ENCODE measurements around the gene KCNH1.

The KCNH1 gene

GRCh38 chr1:210992837-210993236, 141.1 kb downstream of the KCNH1 start:
- DNase-seq: no peak

GRCh38 chr1:210989905-210990304, 144.0 kb downstream of the KCNH1 start:
- DNase-seq: no peak

GRCh38 chr1:210981490-210981889, 152.5 kb downstream of the KCNH1 start:
- DNase-seq: no peak

DNA sequence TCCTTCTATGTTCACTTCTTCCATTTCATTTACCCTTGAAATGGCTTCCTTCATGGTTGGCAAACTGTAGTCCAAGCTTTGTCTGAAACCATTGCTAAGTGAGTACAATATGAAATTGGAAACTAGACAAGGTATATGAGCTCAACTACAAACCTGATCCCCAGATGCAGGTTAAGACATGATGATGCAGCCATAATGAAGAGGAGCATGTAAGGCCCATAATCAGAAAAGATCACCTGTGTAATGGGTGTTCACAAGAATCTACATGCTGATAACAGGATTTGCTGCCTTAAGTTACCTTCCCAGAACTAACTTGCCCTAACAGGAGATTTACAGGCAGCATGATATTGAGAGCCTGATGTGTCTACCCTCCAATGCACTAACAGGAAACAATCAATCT, 153.9 kb downstream of the KCNH1 start:
- no peak for DNase-seq

DNA sequence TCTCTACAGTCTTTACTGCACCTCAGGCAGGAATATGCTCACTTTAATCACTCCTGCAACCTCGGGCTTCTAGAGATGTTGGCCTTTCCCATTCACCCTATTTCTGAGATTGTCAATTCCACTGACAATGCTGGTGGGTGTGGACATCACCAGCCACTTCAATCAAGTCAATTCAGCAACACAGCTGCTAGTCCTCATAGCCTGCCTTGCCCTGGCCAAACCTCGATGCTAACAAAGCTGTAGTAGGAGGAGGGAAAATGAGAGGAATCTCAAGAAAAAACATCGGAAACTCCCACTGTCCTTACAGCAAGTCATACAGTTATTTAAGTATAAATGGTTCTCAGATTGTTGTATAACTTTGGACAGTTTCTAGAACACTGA, 155.0 kb downstream of the KCNH1 start:
- no peak for DNase-seq

DNA sequence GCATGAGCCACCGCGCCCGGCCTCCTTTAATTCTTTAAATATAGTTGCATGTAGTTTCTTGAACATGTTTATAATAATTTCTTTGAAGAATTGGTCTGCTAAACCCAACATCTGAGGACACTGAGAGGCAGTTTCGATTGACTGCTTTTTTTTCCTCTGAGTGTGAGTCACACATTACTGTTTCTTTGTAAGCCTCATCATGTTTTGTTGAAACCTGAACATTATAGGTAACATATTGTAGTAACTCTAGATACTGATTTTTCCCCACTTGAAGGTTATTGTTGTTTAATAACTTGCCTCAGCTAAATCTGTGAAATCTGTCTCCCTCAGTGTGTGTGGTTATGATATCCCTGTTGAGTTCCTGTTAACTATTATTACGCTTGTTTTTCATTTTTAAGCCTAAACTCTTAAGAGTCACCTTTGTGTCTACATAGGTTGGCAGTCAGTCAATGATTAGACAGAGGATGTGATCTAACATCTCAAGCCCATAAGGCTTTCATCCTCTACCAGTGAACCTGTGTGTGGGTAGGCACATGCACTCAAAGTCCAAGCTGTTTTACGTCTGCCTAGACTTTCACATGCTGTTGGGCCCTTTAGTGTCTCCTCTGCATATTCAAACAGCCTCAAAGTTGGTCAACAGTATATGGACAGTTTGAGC, 155.5 kb downstream of the KCNH1 start:
- peak; percentile 22 for DNase-seq

GRCh38 chr1:210951279-210951678, 182.7 kb downstream of the KCNH1 start:
- no peak for DNase-seq

GRCh38 chr1:210949940-210950546, 183.9 kb downstream of the KCNH1 start:
- DNase-seq: peak; percentile 79

DNA sequence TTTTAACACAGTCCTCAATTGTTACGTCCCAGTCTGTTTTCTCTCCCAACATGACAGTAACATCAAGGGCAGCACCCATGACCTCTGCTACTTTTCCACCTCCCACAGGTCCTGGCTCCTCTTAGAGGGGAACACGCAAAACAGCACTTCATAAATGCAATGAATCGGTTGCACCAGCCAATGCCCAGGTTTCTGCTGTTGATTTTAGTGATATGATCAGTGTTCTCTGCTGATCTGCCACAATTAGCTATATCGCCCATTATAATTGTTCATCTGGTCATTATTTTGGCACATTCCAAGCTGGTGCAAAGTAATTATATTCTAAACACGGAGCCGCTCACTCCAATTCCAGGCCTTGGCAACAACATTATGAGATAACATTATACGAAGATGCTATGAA, 184.5 kb downstream of the KCNH1 start:
- DNase-seq: no peak

GRCh38 chr1:210949039-210949438, 184.9 kb downstream of the KCNH1 start:
- DNase-seq: peak; percentile 19

GRCh38 chr1:210944252-210944651, 189.7 kb downstream of the KCNH1 start:
- DNase-seq: no peak

- no peak for DNase-seq
These were observed 191.4 kb downstream of the KCNH1 start for GRCh38 chr1:210942513-210942912.

DNA sequence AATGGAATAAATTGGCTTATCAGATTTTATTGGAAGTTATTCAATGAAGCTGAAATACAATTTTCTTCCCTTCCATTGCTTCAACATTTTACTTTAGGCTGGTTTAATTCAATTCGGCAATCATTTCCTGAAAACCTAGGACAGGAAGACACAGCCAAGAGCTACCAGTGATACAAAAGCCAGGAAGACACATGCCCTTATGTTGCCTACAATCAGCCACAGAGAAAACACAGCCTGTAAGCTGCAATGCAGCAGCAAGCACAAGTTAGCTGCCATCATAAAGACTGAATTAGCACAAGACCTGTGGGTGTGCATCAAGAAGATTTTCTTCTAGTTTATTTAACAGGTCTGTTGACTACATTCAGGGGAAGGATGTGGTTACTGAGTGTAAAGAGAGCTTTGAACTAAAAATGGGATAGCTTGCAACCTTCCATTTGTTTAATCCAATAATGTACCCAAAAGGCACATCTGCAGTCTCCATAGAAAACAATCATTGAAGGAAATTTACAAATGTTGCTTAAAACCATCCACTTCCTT, 193.8 kb downstream of the KCNH1 start:
- no peak for DNase-seq

- no peak for DNase-seq
These were observed 195.5 kb downstream of the KCNH1 start for GRCh38 chr1:210938416-210938925.

DNA sequence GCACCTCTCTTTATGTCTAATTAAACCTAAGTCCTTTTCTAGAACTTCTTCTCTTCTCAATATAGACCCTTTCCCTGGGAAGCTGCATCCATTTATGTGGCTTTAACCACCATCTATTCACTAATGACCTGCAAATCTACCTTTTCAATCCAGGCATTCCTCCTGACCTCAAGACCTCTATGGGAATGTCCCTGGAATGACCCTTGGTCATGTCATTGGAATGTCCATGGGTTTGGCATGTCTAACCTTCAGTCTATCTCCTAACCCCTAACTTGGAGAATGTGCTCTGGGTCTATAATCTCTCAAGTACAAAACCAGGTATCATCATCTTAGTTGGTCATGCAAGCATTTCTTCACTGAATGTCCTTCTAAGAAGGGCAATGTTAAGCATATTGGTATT, 196.1 kb downstream of the KCNH1 start:
- no peak for DNase-seq

- DNase-seq: no peak
These were observed 198.0 kb downstream of the KCNH1 start for GRCh38 chr1:210935905-210936304.

GRCh38 chr1:210932104-210932503, 201.8 kb downstream of the KCNH1 start:
- DNase-seq: no peak

GRCh38 chr1:210922666-210923065, 211.3 kb downstream of the KCNH1 start:
- DNase-seq: no peak

DNA sequence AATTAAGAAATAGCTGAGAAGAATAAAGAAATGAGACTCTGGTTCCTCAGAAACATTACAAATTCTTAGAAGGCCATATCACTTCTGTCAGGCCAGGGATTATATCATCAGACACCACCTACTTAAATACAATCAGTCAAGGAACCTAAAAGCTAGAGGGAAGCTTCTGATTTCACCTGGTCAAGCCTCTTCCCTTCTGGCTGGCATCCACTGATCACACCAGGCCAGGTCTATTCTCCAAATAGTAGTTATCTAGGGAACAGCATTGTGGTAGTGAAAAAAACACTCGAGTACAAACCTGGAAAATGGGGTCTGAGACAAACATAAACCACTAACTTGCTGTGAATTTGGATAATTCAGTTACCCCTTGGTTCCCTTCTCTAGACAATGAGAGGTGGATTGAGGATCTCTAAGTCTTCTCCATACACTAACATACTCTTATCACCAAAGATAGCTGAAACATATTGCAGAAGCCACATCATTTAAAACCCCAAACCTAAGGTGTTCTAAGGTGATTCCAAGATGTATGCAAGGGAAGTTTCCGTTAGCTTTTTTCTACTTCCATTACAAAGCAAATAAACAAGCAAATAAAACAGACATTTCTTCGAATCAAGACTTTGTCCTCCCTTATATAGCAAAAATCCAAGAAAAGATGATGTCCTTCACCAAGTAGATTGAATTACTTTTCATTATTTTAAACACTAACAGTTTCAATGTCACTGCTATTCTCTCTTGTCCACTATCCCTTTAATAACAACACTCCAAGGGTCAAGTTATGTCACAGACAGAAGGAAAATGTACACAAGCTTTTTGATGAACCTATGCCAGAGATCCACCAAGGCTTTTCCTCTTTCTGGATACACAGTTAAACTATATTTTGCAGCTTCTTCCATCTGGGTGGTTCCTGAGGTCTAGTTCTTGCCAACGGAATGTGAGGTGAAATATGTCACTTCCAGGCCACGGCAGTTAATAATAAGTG, 212.9 kb downstream of the KCNH1 start:
- DNase-seq: no peak

DNA sequence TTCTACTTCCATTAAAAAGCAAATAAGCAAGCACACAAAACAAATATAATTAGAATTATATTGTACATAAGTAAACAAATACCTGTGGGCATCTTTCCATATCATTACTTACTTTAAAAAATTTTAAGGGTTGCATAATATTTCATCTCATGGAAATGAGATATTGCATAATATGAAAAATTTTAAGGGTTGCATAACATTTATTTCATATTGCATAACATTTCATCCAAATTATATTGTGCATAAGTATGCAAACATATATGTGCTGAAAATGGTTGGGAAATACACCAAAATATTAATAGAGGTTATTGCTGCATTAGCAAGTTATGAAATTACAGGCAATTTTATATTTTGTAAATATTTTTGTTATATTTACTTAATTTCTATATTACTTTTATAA, 213.7 kb downstream of the KCNH1 start:
- no peak for DNase-seq

DNA sequence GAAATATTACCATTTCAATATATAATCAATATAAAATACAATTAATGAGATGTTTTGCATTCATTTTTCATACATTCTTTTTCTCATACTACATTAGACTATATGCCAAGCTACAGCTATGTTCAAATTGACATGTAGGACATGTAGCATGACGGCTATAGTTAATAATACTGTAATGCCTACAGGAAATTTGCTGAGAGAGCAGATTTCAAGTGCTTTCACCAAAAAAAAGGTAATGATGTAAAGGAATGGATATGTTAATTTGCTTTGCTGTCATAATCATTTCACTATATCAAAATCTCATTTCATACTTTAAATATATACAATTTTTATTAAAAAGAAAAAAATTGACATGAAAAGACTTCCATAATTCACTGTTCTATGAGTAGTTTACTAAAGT, 215.1 kb downstream of the KCNH1 start:
- no peak for DNase-seq

GRCh38 chr1:210917560-210918169, 216.3 kb downstream of the KCNH1 start:
- DNase-seq: no peak

DNA sequence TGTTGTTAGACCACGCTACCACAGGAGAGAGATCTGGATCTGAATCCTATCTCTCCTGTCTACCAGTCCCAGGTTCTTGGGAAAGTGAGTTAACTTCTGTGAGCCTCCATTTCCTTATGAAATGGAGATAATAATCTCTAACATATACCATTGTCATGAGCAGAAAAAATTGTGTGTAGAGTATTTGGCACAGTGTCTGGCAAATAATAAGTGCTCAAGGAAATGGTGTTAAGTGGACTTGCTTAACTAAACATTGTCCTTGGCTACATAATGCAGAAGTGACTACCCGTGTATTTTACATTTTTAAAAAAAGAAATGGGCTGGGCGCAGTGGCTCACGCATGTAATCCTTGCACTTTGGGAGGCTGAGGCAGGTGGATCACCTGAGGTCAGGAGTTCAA, 217.4 kb downstream of the KCNH1 start:
- DNase-seq: no peak
